Activated T-cell treated with anti-CD3 and anti-CD28 coated beads, Interleukin-2, amount 50 U/mL, for 48 hours (primary cell): ENCODE data around the gene CHSY3.

ENCODE experiments used
- DNase-seq, 2 experiments: peaks; one replicate each; pipeline ENCODE4 v3.0.0-alpha.2; 2020

Gene CHSY3

GRCh38 chr5:130102960-130103359, 198.7 kb downstream of the CHSY3 start:
- DNase-seq = no peak

GRCh38 chr5:130104895-130105688, 200.8 kb downstream of the CHSY3 start:
- DNase-seq = no peak

- no peak for DNase-seq
Observed at GRCh38 chr5:130106480-130106879, 202.2 kb downstream of the CHSY3 start.

GRCh38 chr5:130109152-130109551, 204.9 kb downstream of the CHSY3 start:
- DNase-seq = no peak

- DNase-seq = no peak
Observed at GRCh38 chr5:130110328-130110727, 206.1 kb downstream of the CHSY3 start.

- DNase-seq = no peak
Observed at GRCh38 chr5:130111746-130112145, 207.5 kb downstream of the CHSY3 start.

- DNase-seq = no peak
Observed at GRCh38 chr5:130112246-130112645, 208.0 kb downstream of the CHSY3 start.

- no peak for DNase-seq
Observed at GRCh38 chr5:130115686-130116085, 211.4 kb downstream of the CHSY3 start.

GRCh38 chr5:130116462-130116861, 212.2 kb downstream of the CHSY3 start:
- no peak for DNase-seq

- no peak for DNase-seq
Observed at GRCh38 chr5:130116972-130117371, 212.7 kb downstream of the CHSY3 start.

GRCh38 chr5:130126746-130127145, 222.5 kb downstream of the CHSY3 start:
- DNase-seq = no peak

GRCh38 chr5:130135506-130135905, 231.2 kb downstream of the CHSY3 start:
- DNase-seq = no peak

GRCh38 chr5:130136300-130136699, 232.0 kb downstream of the CHSY3 start:
- no peak for DNase-seq

GRCh38 chr5:130137681-130138080, 233.4 kb downstream of the CHSY3 start:
- no peak for DNase-seq

GRCh38 chr5:130138406-130139045, 234.3 kb downstream of the CHSY3 start:
- no peak for DNase-seq

- DNase-seq = peak; percentile 17 to 19
Observed at GRCh38 chr5:130141659-130142320, 237.5 kb downstream of the CHSY3 start.

- DNase-seq = no peak
Observed at GRCh38 chr5:130151239-130151638, 247.0 kb downstream of the CHSY3 start.

GRCh38 chr5:130155345-130156011, 251.2 kb downstream of the CHSY3 start:
- no peak for DNase-seq

- DNase-seq = no peak
Observed at GRCh38 chr5:130158036-130158435, 253.8 kb downstream of the CHSY3 start.

- DNase-seq = no peak
Observed at GRCh38 chr5:130159968-130160367, 255.7 kb downstream of the CHSY3 start.

- no peak for DNase-seq
Observed at GRCh38 chr5:130164966-130165365, 260.7 kb downstream of the CHSY3 start.

GRCh38 chr5:130166839-130167490, 262.7 kb downstream of the CHSY3 start:
- DNase-seq = no peak

- DNase-seq = no peak
Observed at GRCh38 chr5:130168211-130168610, 263.9 kb downstream of the CHSY3 start.
